Measurements from ENCODE around the gene FNDC11.
"Not testable (repeated sequence)": the region's sequence is repeated elsewhere in the genome, so short reads cannot be mapped to it uniquely, and the experiment has no call there.

FNDC11 gene, protein sequence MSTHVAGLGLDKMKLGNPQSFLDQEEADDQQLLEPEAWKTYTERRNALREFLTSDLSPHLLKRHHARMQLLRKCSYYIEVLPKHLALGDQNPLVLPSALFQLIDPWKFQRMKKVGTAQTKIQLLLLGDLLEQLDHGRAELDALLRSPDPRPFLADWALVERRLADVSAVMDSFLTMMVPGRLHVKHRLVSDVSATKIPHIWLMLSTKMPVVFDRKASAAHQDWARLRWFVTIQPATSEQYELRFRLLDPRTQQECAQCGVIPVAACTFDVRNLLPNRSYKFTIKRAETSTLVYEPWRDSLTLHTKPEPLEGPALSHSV

DNA sequence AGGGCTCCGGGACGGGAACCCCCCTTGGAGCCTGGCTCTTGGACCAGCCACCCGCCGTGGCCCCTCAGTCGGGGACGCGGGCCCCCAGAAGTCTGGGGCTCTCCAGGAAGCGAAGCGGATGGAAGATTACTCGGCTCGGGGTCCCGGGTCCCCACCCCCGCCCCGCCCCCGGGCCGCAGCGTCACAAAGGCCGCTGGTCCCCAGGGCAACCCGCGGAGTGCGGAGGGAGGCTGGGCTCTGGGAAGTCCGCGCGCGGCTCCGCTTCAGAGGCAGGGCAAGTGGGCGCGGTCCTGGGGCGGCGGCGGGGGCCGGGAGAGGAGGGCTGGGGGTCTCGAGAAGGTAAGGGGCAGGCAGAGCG lies at the start of gene FNDC11:
TSS of gene FNDC11 (plus strand) at position 227 of the 358 bp plus-strand sequence. CDS start 1,505 bp downstream, outside the sequence.
- in situ Hi-C loops (cut with HindIII; ENCODE audit: low sequenced_read_pairs): no loop called here

DNA sequence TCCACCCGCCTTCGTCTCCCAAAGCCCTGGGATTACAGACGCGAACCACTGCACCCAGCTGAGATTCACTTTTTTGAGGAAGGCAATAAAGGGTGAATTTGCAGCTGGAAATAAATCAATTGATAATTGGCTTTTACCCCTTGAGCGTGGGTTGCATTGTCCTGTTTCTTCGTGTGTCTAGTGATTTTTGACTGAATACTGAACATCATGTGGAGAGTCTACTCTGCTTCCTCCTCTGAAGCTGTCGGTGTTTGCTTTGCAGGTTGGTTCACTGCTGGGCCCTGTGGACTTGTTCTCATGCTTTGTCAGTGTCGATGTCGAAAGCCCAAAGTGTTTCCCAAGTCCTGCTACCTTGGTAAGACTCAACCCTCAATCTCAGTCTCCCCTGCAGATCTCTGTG lies 49.3 kb upstream of the FNDC11 start:
- in situ Hi-C loops (cut with HindIII; ENCODE audit: low sequenced_read_pairs): no loop called here

DNA sequence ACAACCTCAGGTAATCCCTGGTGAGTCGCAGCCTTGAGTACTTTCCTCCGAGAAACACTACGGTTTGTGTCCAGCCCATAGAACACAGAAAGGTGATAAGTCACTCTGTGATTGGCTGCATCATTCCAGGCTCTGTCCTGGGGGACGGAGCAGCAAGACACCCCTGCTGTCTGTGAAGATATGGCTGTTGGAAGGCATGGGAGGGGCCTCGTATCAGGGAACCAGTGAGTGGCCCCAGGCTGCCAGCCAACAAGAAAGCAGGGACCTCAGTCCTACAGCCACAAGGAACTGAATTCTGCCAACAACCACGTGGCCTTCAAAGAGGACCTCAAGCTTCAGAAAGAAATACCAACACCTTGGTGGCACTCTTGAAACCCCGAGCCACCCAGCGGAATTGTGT lies 48.7 kb upstream of the FNDC11 start:
- in situ Hi-C loops (cut with HindIII; ENCODE audit: low sequenced_read_pairs): no loop called here

DNA sequence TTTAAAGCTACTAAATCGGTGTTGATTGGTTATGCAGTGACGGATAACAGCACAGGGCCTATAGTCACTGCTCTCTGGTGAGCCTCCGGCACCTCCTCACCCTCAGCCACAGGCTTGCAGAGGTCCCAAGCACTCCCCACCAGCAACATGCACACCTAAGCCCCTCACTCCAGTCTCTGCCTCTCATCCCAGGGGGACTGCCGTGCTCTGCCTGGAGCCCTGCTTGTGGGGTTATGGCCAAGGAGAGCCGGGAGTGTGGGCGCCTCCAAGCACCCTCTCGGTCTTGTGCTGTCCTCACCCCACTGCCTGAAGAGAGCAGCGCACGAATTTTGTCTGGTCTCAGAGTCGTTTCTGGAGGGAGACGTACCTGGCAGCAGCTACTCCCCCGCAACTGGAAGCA lies 48.2 kb upstream of the FNDC11 start:
- in situ Hi-C loops (cut with HindIII; ENCODE audit: low sequenced_read_pairs): no loop called here

DNA sequence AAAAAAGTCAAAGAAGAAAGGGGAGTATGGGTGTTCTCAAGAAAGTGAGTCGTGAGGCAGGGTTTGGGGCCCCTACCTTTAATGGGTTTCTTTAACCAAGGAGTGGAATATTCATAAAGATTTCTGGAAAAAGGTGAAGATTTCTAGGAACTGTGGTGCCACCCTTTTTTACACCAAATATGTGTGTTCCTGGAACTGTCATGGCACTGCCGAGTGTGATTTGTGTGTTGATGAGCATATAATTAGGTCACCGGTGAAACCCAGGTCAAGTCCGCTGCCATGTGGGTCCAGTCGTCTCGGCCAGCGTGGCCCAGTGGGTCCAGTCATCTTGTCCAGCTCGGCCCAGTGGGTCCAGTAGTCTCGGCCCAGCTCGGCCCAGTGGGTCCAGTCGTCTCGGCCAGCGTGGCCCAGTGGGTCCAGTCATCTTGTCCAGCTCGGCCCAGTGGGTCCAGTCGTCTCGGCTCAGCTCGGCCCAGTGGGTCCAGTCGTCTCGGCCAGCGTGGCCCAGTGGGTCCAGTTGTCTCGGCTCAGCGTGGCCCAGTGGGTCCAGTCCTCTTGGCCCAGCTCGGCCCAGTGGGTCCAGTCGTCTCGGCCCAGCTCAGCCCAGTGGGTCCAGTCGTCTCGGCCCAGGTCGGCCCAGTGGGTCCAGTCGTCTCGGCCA lies 46.7 kb upstream of the FNDC11 start:
- in situ Hi-C loops (cut with HindIII; ENCODE audit: low sequenced_read_pairs): no loop called here

DNA sequence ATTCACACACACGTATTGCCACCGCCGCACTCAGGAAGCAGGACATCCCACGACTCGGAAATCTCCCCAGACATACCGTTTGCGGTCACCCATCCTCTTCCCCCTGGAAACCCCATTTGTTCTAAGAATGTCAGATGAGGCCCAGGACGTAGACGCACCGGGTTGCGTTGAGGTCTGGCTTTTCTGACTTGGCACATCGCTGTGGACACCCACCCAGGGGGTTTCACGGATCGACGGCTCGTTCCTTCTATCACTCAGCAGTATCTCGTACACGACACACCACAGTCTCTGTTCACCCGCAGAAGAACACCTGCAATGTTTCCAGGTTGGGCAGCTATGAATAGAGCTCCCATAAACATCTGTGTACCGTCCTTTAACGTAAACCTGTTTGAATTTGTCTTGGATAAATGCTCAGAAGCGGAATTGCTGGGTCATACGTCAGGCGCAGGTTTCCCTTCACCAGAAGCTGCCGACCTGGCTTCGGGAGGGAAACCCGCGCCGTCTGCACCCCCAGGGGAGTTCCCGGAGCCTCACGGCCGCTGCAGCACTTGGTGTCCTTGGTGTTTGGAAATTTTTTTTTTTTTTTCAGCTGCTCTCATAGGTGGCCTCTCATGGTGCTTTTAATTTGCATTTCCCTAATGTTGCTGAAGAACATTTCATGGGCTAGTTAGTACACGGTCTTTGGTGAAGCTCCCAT lies 45.7 kb upstream of the FNDC11 start:
- in situ Hi-C loops (cut with HindIII; ENCODE audit: low sequenced_read_pairs): no loop called here

DNA sequence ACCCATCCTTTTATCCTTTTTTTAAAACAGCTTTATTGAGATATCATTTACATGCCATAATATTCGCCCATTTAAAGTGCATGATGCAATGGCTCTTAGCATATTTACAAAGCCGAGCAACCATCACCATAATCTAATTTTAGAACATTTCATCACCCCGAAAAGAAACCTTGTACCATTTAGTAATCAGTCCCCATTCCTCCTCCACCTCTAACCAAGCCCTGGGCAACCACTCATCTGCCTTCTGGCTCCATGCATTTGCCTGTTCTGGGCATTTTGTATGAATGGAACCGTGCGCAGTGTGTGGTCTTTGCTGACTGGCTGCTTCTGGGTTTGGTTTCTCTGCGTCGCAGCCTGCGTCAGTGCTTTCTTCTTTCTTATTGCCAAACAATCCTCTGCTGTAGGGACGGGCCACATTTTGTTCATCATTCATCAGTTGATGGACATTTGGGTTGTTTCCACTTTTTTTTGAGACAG lies 44.8 kb upstream of the FNDC11 start:
- in situ Hi-C loops (cut with HindIII; ENCODE audit: low sequenced_read_pairs): no loop called here

DNA sequence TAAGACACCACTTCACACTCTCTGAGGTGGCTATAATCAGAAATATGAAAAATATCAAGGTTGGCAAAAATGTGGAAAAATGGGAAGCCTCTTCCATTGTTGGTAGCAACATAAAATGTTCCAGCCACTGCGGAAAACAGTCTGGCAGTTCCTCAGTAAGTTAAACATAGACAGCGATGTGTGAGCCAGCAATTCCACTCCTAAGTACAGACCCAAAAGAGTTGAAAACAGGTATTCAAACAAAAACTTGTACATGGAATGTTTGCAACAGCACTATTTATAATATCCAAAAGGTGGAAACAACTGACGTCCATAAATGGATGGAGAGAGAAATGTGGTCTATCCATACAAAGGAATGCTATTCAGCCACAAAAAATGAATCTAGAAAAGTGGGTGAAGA lies 40.8 kb upstream of the FNDC11 start:
- in situ Hi-C loops (cut with HindIII; ENCODE audit: low sequenced_read_pairs): no loop called here

DNA sequence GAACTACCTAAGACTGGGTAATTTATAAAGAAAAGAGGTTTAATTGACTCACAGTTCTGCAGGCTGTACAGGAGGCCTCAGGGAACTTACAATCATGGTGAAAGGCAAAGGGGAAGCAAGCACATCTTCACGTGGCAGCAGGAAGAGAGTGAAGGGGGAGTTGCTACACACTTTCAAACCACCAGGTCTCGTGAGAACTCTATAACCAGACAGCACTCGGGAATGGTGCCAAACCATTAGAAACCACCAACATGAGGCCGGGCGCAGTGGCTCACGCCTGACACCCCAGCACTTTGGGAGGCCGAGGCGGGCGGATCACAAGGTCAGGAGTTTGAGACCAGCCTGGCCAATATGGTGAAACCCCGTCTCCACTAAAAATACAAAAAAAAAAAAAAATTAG lies 39.4 kb upstream of the FNDC11 start:
- in situ Hi-C loops (cut with HindIII; ENCODE audit: low sequenced_read_pairs): not testable (repeated sequence)

DNA sequence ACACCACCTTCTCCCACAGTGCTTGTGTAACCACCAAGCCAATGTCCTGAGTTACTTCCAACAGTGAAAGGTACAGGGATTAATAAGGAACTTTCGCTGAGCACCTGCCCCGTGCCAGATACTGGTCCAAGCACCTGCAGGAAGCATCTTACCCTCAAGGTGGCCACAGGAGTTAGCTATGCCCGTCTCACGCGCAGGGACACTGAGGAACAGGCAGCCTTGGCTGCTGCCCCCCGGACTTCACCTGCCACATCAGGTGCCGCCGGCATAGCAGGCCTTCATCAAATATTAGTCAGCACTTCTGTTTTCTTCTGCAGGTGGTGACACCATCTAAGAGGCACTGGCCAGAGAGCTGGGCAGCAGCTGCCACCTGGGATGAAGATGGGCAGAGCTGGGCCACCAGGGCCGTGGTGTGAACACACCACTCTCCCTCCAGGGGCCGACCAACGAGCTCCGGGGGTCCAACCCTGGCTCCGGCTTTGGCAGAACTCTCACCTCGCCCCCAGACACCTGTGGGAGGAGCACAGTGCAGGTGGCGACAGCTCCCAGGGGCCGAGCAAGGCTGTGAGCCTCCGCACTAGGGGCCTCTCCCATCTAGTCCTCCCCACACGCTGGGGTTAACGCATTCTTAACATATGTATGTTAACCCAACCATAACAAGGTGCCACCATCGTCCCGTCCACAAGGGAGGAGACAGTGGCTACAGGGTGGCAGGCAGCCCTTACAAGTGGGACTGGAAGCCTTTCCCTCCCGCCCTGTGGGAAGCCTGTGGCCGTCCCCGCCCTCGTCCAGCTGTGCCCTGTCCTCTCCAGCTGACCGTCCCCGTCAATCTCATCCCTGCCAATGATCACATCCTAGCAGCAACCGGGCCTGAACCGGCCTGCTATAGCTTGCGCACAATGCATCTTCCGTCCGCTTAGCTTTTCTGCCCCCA lies 36.3 kb upstream of the FNDC11 start:
- in situ Hi-C loops (cut with HindIII; ENCODE audit: low sequenced_read_pairs): no loop called here

DNA sequence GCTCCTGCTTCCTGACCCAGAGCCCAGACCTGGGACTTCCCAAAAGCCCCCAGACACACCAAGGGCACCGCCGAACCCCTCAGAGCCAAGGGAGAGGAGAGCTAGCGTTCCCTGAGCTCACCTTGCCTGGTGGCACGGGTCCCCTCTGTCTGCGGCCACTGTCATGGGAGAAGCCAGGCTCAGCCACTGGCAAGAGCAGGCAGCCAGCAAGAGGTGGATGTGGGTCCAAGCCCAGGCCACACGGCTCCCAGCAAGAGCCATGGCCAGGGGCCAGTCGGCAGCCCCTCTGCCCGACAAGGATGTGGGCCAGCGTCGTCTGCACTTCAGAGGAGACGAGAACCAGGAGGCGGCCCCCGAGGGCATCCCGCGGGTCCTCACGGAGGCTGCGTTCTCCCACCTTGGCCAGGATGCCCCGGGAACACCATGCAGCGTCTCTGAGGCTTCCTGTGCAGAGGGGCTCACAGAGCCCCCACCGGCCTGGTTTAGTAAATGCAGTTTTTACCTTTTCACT lies 35.6 kb upstream of the FNDC11 start:
- in situ Hi-C loops (cut with HindIII; ENCODE audit: low sequenced_read_pairs): no loop called here

DNA sequence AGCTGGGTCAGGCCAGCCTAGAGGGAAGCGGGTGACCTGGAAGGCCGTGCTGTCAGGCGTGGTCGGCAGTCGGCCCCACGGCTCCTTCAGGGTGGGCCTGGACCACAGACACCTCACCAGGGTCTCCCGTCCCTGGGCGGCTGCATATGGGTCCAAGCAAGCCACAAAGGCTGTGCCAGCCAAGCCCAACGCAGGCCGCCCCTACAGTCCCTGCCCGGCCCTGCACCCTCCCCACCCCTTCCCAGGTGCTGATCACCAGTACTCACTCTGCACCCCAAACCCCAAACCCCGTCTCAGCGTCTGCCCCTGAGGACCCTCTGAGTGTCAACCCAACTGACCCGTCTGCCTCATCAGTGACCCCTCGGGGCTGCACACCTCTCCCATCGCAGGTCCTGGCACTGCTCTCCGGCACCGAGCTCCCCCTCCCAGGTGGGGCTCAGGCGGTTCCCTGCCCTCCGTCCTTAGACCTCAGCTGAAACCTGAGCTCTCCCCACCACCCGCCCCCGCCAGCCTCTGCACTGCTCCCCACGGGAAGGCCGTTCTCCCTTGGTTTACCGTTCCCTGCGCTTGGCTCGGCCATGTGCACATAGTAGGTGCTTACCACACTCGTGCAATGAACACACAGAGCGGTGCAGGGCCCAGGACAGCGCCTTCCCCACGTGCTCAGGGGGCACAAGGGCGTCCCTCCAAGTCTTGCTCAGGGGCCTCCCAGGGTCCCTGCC lies 34.9 kb upstream of the FNDC11 start:
- in situ Hi-C loops (cut with HindIII; ENCODE audit: low sequenced_read_pairs): no loop called here

DNA sequence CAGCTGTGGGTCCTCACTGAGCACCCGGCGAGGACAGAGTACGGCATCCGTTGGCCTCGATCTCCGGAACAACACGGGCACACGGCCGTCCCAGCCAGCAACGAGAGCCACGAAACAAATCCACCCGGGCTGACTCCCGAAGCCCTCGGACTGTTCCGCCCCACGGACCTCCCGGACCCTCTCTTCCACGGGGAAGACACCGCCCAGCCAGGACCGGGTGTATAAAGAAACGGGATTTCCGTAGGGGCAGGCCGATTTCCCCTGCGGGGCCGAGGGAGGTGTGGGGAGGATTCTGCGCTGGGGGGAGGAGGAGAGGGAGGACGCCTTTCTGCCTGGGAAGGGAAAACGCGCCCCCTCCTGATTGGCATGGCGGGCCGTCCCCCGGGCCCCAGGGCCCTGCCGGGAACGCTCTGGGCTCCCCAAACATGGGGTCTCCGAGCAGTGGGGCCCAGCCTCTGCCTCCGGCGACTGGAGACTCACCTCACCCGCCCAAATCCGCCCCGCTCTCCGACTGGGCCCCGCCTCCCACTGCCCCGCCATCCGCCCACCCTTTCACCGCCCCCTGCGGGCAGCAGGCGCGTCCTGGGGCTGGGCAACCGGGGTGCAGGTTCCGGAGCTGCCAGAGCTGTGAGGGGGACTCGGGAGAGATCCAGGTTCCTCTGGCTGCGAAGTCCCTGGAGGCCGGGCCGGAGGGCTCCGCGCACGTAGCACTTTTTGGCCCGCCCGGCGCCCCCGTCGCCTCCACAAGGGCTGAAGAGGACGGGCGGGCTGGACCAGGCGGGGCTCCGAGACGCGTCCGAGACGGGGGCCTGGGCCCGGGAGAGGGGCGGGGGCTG lies 34.1 kb upstream of the FNDC11 start:
- in situ Hi-C loops (cut with HindIII; ENCODE audit: low sequenced_read_pairs): no loop called here

DNA sequence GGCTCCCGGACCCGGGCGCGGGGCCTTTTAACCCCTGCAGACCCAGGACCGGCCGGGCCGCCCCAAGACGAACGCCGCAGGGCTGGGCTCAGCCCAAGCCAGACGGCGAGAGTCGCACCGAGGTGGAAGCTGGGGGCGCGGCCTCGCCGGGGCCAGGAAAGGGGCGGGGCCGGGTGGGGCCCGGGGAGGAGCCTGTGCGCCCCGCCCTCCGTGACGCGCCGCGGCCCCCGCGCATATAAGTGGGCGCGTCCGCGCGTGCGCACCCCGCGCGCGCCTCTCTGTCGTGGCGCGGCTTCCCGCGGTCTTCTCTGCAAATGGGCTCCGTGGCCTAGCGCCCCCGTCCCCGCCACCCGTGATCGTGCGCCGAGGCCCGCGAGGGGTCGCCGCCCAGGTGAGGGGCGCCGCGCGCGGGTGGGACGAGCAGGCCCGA lies 33.4 kb upstream of the FNDC11 start, which contains the start of gene PPDPF:
TSS of gene PPDPF (plus strand) at position 262 of the 430 bp plus-strand sequence. CDS start 544 bp downstream, outside the sequence.
- in situ Hi-C loops (cut with HindIII; ENCODE audit: low sequenced_read_pairs): no loop called here

DNA sequence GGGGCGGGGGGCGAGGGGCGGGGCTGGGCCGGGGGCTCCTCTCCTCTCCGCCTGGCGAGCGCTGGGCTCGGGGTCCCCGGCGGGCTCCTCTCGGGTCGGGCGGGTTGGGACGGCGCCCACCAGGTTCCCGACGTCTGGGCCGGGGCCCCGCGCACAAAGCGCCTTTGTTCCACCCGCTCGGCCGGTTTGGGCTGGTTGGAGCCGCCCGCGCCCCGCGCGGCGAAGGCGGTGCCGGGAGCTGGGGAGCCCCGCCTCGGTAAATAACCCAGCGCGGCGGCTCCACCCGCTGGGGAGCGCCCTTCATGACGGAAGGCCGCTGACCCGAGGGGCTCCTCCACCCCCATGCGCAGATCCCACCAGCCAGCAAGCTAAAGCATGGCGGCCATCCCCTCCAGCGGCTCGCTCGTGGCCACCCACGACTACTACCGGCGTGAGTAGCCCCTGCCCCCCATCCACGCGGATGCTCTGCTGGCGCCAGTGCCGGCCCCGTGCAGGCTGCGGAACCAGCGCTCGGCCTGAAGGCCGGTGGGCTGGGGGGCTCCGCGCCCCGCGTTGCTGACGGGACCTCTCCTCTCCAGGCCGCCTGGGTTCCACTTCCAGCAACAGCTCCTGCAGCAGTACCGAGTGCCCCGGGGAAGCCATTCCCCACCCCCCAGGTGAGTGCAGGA lies 32.9 kb upstream of the FNDC11 start:
- in situ Hi-C loops (cut with HindIII; ENCODE audit: low sequenced_read_pairs): no loop called here

DNA sequence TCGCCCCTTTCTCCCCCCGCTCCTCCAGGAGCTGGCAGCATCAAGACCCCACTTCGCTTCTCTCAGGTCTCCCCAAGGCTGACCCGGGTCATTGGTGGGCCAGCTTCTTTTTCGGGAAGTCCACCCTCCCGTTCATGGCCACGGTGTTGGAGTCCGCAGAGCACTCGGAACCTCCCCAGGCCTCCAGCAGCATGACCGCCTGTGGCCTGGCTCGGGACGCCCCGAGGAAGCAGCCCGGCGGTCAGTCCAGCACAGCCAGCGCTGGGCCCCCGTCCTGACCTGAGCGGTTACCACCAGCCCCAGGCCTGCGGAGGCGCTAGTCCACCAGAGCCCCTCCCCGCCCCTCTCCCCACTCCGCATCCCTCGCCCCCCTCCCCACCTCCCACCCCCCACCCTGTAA lies 32.4 kb upstream of the FNDC11 start:
- in situ Hi-C loops (cut with HindIII; ENCODE audit: low sequenced_read_pairs): no loop called here

DNA sequence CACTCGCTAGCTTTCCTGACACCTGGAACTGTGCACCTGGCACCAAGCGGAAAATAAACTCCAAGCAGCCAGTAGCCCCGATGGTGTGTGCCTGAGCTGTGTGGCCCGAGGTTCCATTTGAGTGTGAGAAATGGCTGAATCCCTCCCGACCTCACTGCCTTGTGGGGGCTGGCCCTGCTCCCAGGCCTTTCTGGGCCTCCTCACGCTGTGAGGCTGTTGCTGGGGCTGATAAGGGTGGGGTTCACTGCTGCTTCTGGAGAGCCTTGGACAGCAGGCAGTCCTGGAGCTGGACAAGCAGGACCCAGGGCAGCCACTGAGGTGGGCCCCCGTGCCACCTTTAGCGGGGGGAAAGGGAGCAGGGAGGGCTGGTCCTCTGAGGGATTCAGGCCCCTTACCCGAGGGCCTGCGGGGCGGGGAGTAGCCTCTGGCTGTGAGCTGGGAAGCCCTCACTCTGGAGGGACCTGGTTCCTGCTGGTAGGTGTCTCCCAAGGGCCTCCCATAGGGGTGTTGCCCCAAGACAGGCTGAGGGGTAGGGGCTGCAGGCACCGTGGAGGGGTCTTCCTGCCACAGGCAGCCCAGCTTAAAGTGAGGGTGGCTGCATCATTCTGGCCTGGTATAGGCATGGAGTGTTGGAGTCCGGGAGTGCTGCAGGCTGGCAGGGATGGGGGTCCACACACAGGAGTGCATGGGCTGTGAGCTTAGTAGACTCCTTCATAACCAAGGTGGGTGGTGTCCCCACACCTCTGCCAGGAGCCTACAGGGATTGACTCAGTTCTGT lies 31.7 kb upstream of the FNDC11 start:
- in situ Hi-C loops (cut with HindIII; ENCODE audit: low sequenced_read_pairs): no loop called here
